ENCODE results near the gene ACSM2A.
"Not testable (repeated sequence)": the region's sequence is repeated elsewhere in the genome, so short reads cannot be mapped to it uniquely, and the experiment has no call there.

DNA sequence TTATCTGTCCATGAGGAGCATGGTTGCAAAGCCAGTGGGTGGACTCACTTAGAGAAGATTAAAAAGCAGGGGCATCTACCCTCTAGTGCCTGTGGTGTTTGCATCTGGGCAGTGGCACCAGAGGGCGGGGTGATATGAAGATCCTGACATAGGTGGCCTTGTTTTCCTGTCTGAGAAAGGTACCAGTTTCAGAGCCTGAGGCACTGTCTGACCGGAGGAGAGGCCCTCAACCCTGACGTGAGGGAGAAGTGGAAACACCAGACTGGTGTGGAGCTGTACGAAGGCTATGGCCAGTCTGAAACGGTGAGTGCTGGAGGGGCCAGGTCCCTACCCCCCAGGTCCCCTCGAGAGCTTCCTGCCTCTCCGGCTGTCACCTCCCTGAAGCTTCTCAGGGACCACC lies 21.8 kb upstream of the ACSM2A start:
- TF ChIP-seq, protein P1, sequence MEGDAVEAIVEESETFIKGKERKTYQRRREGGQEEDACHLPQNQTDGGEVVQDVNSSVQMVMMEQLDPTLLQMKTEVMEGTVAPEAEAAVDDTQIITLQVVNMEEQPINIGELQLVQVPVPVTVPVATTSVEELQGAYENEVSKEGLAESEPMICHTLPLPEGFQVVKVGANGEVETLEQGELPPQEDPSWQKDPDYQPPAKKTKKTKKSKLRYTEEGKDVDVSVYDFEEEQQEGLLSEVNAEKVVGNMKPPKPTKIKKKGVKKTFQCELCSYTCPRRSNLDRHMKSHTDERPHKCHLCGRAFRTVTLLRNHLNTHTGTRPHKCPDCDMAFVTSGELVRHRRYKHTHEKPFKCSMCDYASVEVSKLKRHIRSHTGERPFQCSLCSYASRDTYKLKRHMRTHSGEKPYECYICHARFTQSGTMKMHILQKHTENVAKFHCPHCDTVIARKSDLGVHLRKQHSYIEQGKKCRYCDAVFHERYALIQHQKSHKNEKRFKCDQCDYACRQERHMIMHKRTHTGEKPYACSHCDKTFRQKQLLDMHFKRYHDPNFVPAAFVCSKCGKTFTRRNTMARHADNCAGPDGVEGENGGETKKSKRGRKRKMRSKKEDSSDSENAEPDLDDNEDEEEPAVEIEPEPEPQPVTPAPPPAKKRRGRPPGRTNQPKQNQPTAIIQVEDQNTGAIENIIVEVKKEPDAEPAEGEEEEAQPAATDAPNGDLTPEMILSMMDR (IDR thresholded peaks at IDR 0.05), result not testable (repeated sequence)
- not testable (repeated sequence) for TF ChIP-seq POLR2A (IDR thresholded peaks at IDR 0.05)

Measured in heart left ventricle (tissue), 13 donors.